ENCODE data around the gene NDOR1. TPM values are rescaled to one million over a fixed set of nuclear protein-coding genes. Genes with fewer than 3 reads are reported as not detected.

Gene NDOR1
- total RNA-seq, 1 donor from 2014 or later: 22.5 TPM

- TF ChIP-seq CTCF (IDR thresholded peaks at IDR 0.05; ENCODE audit: unreplicated experiment): no peak
- DNase-seq (ENCODE audit: low spot score): no peak
- H3K36me3 Mint-ChIP-seq (ENCODE audit: low read depth, unreplicated experiment): peaks cover under 1% of the 10 kb centered on the region
- no peak overlapping the region for H3K27ac Mint-ChIP-seq (ENCODE audit: unreplicated experiment)
- H3K9me3 Mint-ChIP-seq (ENCODE audit: unreplicated experiment): no peaks in the 10 kb centered on the region
- no peak overlapping the region for H3K4me3 Mint-ChIP-seq (ENCODE audit: unreplicated experiment)
- H3K27me3 Mint-ChIP-seq (ENCODE audit: unreplicated experiment): peaks cover 3% of the 10 kb centered on the region
- peaks cover 15% of the 10 kb centered on the region for H3K4me1 Mint-ChIP-seq (ENCODE audit: unreplicated experiment)
These were observed 42.3 kb downstream of the NDOR1 start for GRCh38 chr9:137247916-137248175.

GRCh38 chr9:137250329-137251193 lies 45.1 kb downstream of the NDOR1 start:
- DNase-seq (ENCODE audit: low spot score): no peak
- H3K36me3 Mint-ChIP-seq (ENCODE audit: low read depth, unreplicated experiment): no peaks in the 10 kb centered on the region
- H3K4me3 Mint-ChIP-seq (ENCODE audit: unreplicated experiment): no peak overlapping the region
- peaks cover 4% of the 10 kb centered on the region for H3K27me3 Mint-ChIP-seq (ENCODE audit: unreplicated experiment)
- TF ChIP-seq CTCF (IDR thresholded peaks at IDR 0.05; ENCODE audit: unreplicated experiment): no peak
- H3K4me1 Mint-ChIP-seq (ENCODE audit: unreplicated experiment): peaks cover 3% of the 10 kb centered on the region
- no peak overlapping the region for H3K27ac Mint-ChIP-seq (ENCODE audit: unreplicated experiment)
- no peaks in the 10 kb centered on the region for H3K9me3 Mint-ChIP-seq (ENCODE audit: unreplicated experiment)

GRCh38 chr9:137251194-137251461 lies 45.6 kb downstream of the NDOR1 start, which contains the start of gene STPG3:
TSS of gene STPG3 (plus strand) at chr9:137251286. CDS start at chr9:137251287, 1 bp downstream.
- Mint-ChIP-seq H3K9me3 (ENCODE audit: unreplicated experiment) (no peaks in the 10 kb centered on the region), H3K4me3 (ENCODE audit: unreplicated experiment) (no peak within 1 kb of the TSS), H3K36me3 (ENCODE audit: low read depth, unreplicated experiment) (no peaks in the 10 kb centered on the region), H3K27me3 (ENCODE audit: unreplicated experiment) (peaks cover 4% of the 10 kb centered on the region), H3K27ac (ENCODE audit: unreplicated experiment) (no peak within 1 kb of the TSS), H3K4me1 (ENCODE audit: unreplicated experiment) (peaks cover 4% of the 10 kb centered on the region)
- DNase-seq (ENCODE audit: low spot score): no peak
- TF ChIP-seq CTCF (IDR thresholded peaks at IDR 0.05; ENCODE audit: unreplicated experiment): no peak

- no peak for DNase-seq (ENCODE audit: low spot score)
- no peak for TF ChIP-seq CTCF (IDR thresholded peaks at IDR 0.05; ENCODE audit: unreplicated experiment)
- H3K4me3 Mint-ChIP-seq (ENCODE audit: unreplicated experiment): no peak overlapping the region
- H3K9me3 Mint-ChIP-seq (ENCODE audit: unreplicated experiment): no peaks in the 10 kb centered on the region
- H3K27ac Mint-ChIP-seq (ENCODE audit: unreplicated experiment): no peak overlapping the region
- peaks cover 4% of the 10 kb centered on the region for H3K27me3 Mint-ChIP-seq (ENCODE audit: unreplicated experiment)
- H3K4me1 Mint-ChIP-seq (ENCODE audit: unreplicated experiment): peaks cover 10% of the 10 kb centered on the region
- H3K36me3 Mint-ChIP-seq (ENCODE audit: low read depth, unreplicated experiment): no peaks in the 10 kb centered on the region
These were observed 46.2 kb downstream of the NDOR1 start for GRCh38 chr9:137251490-137252268.

All from endothelial cell (in vitro differentiated cells).